GM19043 (cell line): ENCODE measurements around the gene SUB1.
"Not testable (repeated sequence)": the region's sequence is repeated elsewhere in the genome, so short reads cannot be mapped to it uniquely, and the experiment has no call there.

Source experiments
- ATAC-seq: cut with Tn5 transposase; IDR thresholded peaks from one replicate; pipeline ENCODE4 v1.9.1; 2021; ENCODE audit warnings: low read depth; ENCODE audit not compliant: unreplicated experiment

The SUB1 gene

GRCh38 chr5:32585446-32586275 lies at the start of gene SUB1:
Gene SUB1, plus strand, starts transcription at chr5:32585557. Its CDS starts 2,956 bp downstream, at chr5:32588513.
- peak; percentile 43 for ATAC-seq

- ATAC-seq, result no peak
Observed at GRCh38 chr5:32536246-32536645, 49.1 kb upstream of the SUB1 start.

GRCh38 chr5:32537437-32538029 lies 47.8 kb upstream of the SUB1 start:
- ATAC-seq, result peak; percentile 5

GRCh38 chr5:32538031-32538547 lies 47.3 kb upstream of the SUB1 start:
- ATAC-seq, result peak; percentile 69

- ATAC-seq, result no peak
Observed at GRCh38 chr5:32539981-32540845, 45.1 kb upstream of the SUB1 start.

- no peak for ATAC-seq
Observed at GRCh38 chr5:32541241-32541640, 44.1 kb upstream of the SUB1 start.

GRCh38 chr5:32542216-32543059 lies 42.9 kb upstream of the SUB1 start:
- ATAC-seq, result peak; percentile 72

GRCh38 chr5:32543291-32543690 lies 42.1 kb upstream of the SUB1 start:
- no peak for ATAC-seq

GRCh38 chr5:32545102-32545800 lies 40.1 kb upstream of the SUB1 start:
- ATAC-seq, result no peak

- no peak for ATAC-seq
Observed at GRCh38 chr5:32551194-32551593, 34.2 kb upstream of the SUB1 start.

- no peak for ATAC-seq
Observed at GRCh38 chr5:32551865-32552264, 33.5 kb upstream of the SUB1 start.

- not testable (repeated sequence) for ATAC-seq
Observed at GRCh38 chr5:32552491-32552890, 32.9 kb upstream of the SUB1 start.

GRCh38 chr5:32552936-32553335 lies 32.4 kb upstream of the SUB1 start:
- ATAC-seq, result no peak

- ATAC-seq, result not testable (repeated sequence)
Observed at GRCh38 chr5:32554181-32554780, 31.1 kb upstream of the SUB1 start.

GRCh38 chr5:32556543-32556942 lies 28.8 kb upstream of the SUB1 start:
- not testable (repeated sequence) for ATAC-seq

GRCh38 chr5:32559411-32559810 lies 25.9 kb upstream of the SUB1 start:
- ATAC-seq, result no peak

- no peak for ATAC-seq
Observed at GRCh38 chr5:32559921-32560320, 25.4 kb upstream of the SUB1 start.

- no peak for ATAC-seq
Observed at GRCh38 chr5:32562056-32562455, 23.3 kb upstream of the SUB1 start.

- ATAC-seq, result no peak
Observed at GRCh38 chr5:32562843-32563242, 22.5 kb upstream of the SUB1 start.
